ENCODE measurements around the gene WWOX. TPM values are rescaled to one million over a fixed set of nuclear protein-coding genes. Genes with fewer than 3 reads are reported as not detected.

WWOX gene
- total RNA-seq, 1 donor from 2014 or later: 16.1 TPM

DNA sequence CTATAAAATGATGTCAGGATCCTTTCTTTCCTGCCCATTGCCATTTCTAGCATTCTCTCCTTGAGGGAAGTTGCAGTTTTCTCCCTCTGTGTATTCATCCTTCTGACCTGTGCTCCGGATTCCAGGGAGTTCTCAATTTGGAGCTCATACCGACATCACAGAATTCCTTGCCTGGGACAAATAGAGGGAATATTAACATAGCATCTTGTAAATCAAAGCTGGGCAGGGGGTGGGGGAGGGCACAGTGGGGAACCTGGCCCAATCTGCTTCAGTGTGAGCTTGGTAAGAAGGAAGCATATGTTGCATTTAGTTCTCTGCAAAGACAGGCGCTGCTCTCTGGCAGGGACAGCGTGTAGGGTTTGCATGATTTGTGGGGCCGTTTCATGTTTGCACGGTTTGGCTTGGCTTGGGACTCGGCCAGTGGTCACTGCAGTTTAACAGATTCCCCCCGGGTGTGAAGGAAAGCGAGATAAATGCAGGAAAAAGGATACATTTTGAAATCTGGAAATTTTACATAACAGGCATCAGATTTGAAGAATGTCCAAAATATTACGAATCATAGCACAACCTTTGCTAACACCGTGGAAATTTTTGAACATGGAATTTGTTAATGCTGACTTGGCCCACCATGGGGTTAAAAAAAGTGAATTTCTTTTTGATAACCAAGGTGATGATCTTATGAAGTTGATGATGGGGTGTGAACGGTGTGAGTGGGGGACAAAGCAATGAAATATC, 178.0 kb downstream of the WWOX start:
- Mint-ChIP-seq H3K4me3 (no peak overlapping the region), H3K27ac (no peak overlapping the region)
- intact Hi-C loops (cut with micrococcal nuclease): no loop called here

DNA sequence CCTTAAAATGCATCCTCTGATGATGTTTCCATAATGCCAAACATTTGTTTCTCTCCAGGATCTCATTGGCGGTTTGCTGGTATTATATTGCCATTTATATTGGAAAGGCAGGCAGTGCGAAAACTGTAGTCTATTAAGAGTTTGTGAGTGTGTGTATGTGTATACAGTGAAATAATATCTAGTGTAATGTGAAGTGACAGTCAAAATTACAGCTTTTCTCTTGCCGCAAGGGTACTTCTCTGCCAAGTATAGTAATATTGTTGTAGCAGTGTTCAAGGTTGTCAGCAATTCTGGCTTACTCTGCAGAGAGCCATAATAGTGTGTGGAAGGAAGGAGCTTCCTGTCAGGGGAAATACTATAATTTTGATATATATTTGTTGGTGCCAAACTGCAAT, 178.6 kb downstream of the WWOX start:
- Mint-ChIP-seq H3K27me3 (no peaks in the 10 kb centered on the region), H3K4me3 (no peak overlapping the region), H3K27ac (no peak overlapping the region), H3K4me1 (no peaks in the 10 kb centered on the region), H3K9me3 (no peaks in the 10 kb centered on the region), H3K36me3 (ENCODE audit: low read depth) (no peaks in the 10 kb centered on the region)
- intact Hi-C loops (cut with micrococcal nuclease): no loop called here
- no peak for DNase-seq

More for the DNA sequence above, 178.0 kb downstream of the WWOX start:
- no peak for DNase-seq
- Mint-ChIP-seq H3K27me3 (no peaks in the 10 kb centered on the region), H3K4me1 (no peaks in the 10 kb centered on the region), H3K36me3 (ENCODE audit: low read depth) (no peaks in the 10 kb centered on the region), H3K9me3 (no peaks in the 10 kb centered on the region)

DNA sequence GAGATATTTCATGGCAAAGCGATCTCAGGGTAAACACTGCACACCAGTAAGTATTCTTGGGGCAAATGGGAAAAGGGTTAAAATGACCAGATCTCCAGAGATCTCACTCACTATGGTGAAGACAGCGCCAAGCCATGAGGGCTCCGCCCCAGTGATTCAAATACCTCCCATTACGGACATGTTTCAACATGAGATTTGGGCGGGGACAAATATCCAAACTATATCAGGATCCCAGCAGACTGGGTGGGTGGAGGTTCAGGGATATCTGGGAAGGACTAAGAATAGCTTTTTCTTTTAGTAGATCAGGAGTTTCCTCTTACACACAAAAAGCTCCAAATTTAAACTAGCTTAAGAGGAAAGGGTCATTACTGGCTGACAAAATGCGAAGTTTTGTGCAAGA, 181.7 kb downstream of the WWOX start:
- H3K27me3 Mint-ChIP-seq: no peaks in the 10 kb centered on the region
- DNase-seq: no peak
- H3K36me3 Mint-ChIP-seq (ENCODE audit: low read depth): no peaks in the 10 kb centered on the region
- no peaks in the 10 kb centered on the region for H3K4me1 Mint-ChIP-seq
- no peaks in the 10 kb centered on the region for H3K9me3 Mint-ChIP-seq
- intact Hi-C loops (cut with micrococcal nuclease): no loop called here
- no peak overlapping the region for H3K4me3 Mint-ChIP-seq
- no peak overlapping the region for H3K27ac Mint-ChIP-seq

DNA sequence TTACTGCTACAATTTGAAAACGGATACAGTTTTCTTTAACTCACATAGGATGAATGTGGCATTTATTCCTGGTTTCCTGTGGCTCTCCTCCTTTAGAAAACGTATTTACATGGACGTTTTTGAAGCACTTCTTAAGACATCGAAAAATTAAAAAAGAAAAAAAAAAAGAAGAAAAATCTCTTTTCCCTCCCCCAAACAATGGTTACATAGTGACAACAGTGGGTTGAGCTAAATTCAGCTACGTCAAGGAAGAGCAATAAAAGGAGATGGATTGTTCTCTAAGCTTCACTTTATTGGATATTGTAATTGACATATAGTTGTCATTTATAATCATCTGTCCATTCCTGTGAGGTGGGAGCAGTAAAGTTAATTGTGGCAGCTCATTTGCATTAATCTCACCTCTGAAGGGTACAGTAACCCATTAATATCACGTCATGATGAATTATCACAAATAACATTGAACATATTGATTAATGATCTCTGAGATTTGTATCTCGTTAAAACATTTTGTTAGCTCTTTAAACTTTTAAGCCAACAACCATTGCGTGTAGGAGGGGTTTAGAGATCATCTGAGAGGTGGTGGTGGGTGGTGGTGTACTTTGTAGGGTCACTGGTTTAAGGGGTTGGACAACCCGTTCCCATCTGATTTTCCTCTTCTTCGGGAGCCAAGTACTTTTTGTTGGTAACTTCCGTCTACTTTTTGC, 184.2 kb downstream of the WWOX start:
- Mint-ChIP-seq H3K36me3 (ENCODE audit: low read depth) (no peaks in the 10 kb centered on the region), H3K27me3 (no peaks in the 10 kb centered on the region), H3K9me3 (no peaks in the 10 kb centered on the region), H3K27ac (no peak overlapping the region), H3K4me1 (no peaks in the 10 kb centered on the region), H3K4me3 (no peak overlapping the region)
- no peak for DNase-seq
- intact Hi-C loops (cut with micrococcal nuclease): no loop called here

DNA sequence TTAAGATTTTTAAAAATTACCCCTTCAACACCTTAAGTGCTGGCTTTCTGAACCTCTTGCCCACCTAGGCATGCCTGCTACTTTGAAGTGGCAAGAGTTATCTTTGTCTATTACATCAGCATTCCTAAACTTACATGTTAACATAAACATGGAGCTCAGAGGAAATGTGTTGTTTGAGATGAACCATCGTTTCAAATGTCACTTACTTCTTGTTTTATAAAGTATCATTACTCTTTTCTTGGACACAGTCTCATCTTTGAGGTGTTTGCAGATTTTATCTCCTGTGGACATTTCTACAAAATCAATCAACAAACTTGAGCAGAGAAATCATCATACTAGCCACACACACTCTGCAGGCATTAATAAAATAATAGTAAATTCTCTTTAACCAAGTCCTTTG, 184.9 kb downstream of the WWOX start:
- H3K27ac Mint-ChIP-seq: no peak overlapping the region
- no peak for DNase-seq
- no peaks in the 10 kb centered on the region for H3K9me3 Mint-ChIP-seq
- intact Hi-C loops (cut with micrococcal nuclease): no loop called here
- H3K4me1 Mint-ChIP-seq: no peaks in the 10 kb centered on the region
- no peaks in the 10 kb centered on the region for H3K27me3 Mint-ChIP-seq
- H3K36me3 Mint-ChIP-seq (ENCODE audit: low read depth): no peaks in the 10 kb centered on the region
- no peak overlapping the region for H3K4me3 Mint-ChIP-seq

DNA sequence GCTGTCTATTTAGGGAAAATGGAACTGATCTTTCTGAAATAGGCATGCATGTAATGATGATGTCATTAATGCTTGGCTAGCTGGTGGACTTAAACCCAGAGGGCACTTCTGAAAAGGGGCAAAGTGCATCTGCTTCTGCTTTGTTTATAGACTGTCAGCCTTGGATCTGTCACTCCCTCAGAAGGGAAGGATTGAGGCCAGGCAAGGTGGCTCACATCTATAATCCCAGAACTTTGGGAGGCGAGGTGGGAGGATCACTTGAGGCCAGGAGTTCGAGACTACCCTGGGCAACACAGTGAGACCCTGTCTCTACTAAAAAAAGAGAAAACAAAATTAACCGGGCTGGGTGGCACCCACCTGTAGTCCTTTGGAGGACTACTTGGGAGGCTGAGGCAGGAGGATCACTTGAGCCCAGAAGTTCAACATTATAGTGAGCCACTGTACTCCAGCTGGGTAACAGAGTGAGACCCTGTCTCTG, 185.5 kb downstream of the WWOX start:
- Mint-ChIP-seq H3K36me3 (ENCODE audit: low read depth) (no peaks in the 10 kb centered on the region), H3K27ac (no peak overlapping the region), H3K4me1 (no peaks in the 10 kb centered on the region), H3K4me3 (no peak overlapping the region), H3K9me3 (no peaks in the 10 kb centered on the region), H3K27me3 (no peaks in the 10 kb centered on the region)
- DNase-seq: no peak
- intact Hi-C loops (cut with micrococcal nuclease): no loop called here

DNA sequence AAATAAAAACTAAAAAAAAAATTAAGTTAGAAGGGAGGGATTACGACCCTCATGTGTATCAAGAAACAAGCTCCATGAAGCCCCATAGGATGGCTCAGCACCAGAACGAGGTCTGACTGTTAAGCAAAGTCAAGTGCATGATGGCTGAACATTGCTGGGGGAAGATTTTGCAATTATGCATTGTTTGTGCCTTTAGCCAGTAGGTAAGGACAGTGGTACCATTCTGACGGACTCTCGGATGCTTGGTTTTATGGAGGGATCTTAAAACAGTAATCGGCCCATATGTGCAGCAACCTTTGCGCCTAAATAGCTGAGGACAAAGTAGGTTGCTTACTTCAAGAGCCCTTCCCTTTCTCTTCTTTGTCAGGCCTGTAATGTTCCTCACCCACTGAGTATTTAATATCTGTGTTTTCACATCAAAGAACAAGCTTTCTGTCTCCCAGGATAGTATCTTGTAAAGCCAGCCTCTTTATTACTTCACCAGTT, 186.0 kb downstream of the WWOX start:
- Mint-ChIP-seq H3K9me3 (no peaks in the 10 kb centered on the region), H3K27me3 (no peaks in the 10 kb centered on the region), H3K27ac (no peak overlapping the region), H3K36me3 (ENCODE audit: low read depth) (no peaks in the 10 kb centered on the region), H3K4me3 (no peak overlapping the region), H3K4me1 (no peaks in the 10 kb centered on the region)
- intact Hi-C loops (cut with micrococcal nuclease): no loop called here
- no peak for DNase-seq

DNA sequence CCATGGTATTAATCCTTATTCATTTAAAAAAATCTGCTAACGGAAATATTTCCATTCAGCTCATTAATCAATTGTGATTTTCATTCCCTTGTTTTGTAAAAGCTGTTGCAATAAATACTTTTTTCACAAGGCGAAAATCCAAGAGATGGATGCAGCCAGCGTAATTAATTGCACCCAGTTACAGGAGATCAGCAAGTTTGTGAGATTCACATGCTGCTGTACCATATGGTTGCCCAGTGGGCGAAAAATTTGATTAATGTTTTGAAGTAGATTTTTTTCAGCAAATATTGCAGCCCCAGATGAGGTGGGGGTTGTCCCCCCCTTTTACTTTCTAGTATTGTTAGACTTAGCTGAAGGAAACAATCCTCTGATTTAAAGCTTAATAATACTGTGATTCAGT, 186.6 kb downstream of the WWOX start:
- intact Hi-C loops (cut with micrococcal nuclease): no loop called here
- Mint-ChIP-seq H3K4me1 (no peaks in the 10 kb centered on the region), H3K27me3 (no peaks in the 10 kb centered on the region), H3K36me3 (ENCODE audit: low read depth) (no peaks in the 10 kb centered on the region), H3K4me3 (no peak overlapping the region), H3K9me3 (no peaks in the 10 kb centered on the region), H3K27ac (no peak overlapping the region)
- DNase-seq: no peak

DNA sequence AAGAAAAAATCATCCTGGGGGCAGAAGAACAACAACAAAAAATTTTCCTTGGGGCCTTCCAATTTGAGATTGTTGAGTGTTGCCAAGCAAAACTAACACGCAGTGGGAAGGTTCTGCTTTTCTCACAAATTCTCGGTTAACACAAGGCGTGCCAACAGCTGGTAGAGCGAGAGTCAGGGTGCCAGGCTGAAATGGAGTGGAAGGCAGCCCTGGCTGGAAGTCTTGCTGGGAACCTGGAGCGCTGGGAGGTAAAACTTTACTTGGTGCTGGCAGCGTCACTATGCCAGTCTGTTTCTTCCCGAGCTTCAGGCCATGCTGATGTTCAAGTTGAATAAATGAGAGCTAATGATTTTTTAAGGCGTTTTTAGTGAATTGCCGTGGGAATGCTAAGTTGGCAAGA, 189.4 kb downstream of the WWOX start:
- Mint-ChIP-seq H3K4me1 (no peaks in the 10 kb centered on the region), H3K4me3 (no peak overlapping the region), H3K9me3 (no peaks in the 10 kb centered on the region), H3K27ac (no peak overlapping the region), H3K27me3 (no peaks in the 10 kb centered on the region), H3K36me3 (ENCODE audit: low read depth) (no peaks in the 10 kb centered on the region)
- no peak for DNase-seq
- intact Hi-C loops (cut with micrococcal nuclease): no loop called here

DNA sequence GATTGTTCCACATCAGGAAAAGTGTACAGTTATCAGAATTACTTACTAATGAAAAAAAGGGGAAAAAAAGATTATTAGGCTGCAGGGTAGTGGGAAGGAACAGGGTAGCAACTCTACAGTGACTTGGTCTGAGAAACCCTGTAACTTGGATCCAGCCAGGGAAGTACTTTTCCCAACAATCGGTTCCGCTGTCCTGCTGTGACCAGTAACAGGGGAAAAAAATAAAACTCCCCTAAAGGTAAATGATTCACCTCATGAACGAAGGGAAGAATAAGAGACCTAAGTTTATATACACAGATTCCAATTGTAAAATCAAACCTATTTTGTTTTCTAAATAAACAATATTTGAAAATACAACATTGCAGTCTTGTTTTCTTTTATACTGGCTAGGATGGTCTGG, 189.9 kb downstream of the WWOX start:
- intact Hi-C loops (cut with micrococcal nuclease): no loop called here
- Mint-ChIP-seq H3K4me3 (no peak overlapping the region), H3K36me3 (ENCODE audit: low read depth) (no peaks in the 10 kb centered on the region), H3K27me3 (no peaks in the 10 kb centered on the region), H3K4me1 (no peaks in the 10 kb centered on the region), H3K27ac (no peak overlapping the region), H3K9me3 (no peaks in the 10 kb centered on the region)
- DNase-seq: no peak

DNA sequence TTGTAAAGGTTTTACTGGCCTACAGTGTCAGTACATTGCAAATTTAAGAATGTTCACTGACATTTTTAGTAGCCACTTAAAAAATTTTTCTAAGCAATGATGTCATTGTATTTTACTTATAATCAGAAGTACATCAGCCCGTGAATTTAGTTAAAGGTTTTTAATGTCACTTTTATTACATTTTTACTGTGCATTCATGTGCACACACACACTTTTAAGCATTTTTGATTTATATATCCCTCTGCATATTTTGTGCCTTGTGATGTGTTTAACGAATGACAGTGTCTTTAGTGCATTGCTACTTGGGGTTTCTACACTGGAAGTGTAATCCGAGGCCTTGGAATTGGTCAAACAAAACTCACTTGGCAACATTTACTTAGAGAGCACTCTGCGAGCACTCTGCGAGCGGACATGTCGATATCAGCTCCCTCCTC, 190.4 kb downstream of the WWOX start:
- H3K36me3 Mint-ChIP-seq (ENCODE audit: low read depth): no peaks in the 10 kb centered on the region
- no peaks in the 10 kb centered on the region for H3K4me1 Mint-ChIP-seq
- no peaks in the 10 kb centered on the region for H3K27me3 Mint-ChIP-seq
- H3K27ac Mint-ChIP-seq: no peak overlapping the region
- no peak overlapping the region for H3K4me3 Mint-ChIP-seq
- no peaks in the 10 kb centered on the region for H3K9me3 Mint-ChIP-seq
- DNase-seq: no peak
- intact Hi-C loops (cut with micrococcal nuclease): no loop called here

DNA sequence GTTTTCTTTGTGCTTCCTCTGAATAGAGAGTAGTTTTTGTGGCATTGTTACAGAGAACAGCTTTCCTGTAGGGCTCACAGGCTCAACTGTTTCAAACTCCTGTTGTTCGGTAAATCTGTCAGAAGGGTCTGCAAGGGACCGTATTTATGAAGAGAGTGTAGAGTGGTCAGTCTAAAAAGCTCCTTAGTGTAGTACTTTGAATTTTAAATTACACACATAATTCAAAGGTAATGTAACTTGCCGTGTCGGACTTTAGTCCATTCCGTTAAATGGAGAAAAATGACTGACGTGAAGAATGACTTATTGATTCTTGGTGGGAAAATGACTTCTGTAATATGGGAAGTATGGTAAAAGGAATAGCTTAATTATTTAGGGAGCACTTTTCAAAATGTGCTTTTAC, 190.9 kb downstream of the WWOX start:
- Mint-ChIP-seq H3K4me3 (no peak overlapping the region), H3K9me3 (no peaks in the 10 kb centered on the region), H3K36me3 (ENCODE audit: low read depth) (no peaks in the 10 kb centered on the region), H3K27ac (no peak overlapping the region), H3K4me1 (no peaks in the 10 kb centered on the region), H3K27me3 (no peaks in the 10 kb centered on the region)
- intact Hi-C loops (cut with micrococcal nuclease): no loop called here
- no peak for DNase-seq

DNA sequence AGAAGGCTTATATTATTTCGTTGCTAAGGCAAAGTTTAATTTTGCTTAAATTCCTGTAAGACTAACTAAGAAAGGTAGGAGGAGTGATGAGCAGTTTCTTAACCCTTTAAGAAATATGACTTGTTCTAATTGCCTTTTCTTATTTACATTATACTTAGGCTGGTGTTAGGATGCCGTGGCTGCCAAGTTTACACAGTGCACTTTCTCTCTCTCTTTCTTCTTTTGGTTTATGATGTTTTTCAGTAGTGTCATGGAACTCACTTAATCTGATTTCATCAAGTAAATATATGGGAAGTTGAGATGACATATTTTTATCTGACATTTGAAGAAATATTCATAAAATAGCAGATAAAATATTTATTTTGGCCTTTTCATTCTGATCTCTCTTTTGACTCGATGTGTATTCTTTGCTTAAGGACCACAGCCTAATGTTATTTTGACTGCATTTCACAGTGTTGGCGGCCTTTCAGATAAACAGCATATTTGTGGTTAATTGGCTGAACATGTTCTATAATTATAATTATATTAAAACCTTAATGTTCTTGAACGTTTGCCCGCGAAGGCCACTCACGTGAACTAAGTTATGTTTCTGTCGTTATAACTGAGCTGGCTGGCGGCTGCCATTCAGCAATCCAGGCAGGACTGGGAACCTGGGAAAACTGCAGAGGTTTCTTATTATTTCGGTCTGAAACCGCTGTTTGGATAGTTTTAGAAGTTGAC, 191.6 kb downstream of the WWOX start:
- H3K9me3 Mint-ChIP-seq: no peaks in the 10 kb centered on the region
- no peaks in the 10 kb centered on the region for H3K36me3 Mint-ChIP-seq (ENCODE audit: low read depth)
- no peaks in the 10 kb centered on the region for H3K27me3 Mint-ChIP-seq
- H3K27ac Mint-ChIP-seq: no peak overlapping the region
- H3K4me1 Mint-ChIP-seq: no peaks in the 10 kb centered on the region
- no peak for DNase-seq
- H3K4me3 Mint-ChIP-seq: no peak overlapping the region
- intact Hi-C loops (cut with micrococcal nuclease): no loop called here

DNA sequence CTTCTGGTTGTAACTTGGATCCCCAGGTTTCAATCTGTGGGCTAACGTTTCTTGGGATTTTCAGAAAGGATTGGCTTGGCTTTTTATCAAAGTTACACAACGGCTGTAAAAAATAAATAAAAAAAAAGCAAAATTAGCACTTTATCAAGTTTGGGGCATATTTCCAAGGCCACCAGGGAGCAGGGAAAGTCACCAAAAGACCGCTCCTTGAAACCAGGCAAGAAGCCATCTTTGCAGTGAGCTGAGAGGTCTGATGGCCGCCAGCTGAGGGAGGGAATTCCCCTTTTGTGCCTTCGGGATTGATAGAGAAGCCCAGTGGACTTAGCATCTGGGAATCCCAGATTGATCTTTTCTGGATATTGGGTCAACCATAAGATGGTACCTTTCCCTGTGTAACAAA, 192.2 kb downstream of the WWOX start:
- Mint-ChIP-seq H3K4me1 (no peaks in the 10 kb centered on the region), H3K36me3 (ENCODE audit: low read depth) (no peaks in the 10 kb centered on the region), H3K27me3 (no peaks in the 10 kb centered on the region), H3K4me3 (no peak overlapping the region), H3K27ac (no peak overlapping the region), H3K9me3 (no peaks in the 10 kb centered on the region)
- no peak for DNase-seq
- intact Hi-C loops (cut with micrococcal nuclease): no loop called here
